Astrocyte of the hippocampus (primary cell): ENCODE results near the gene RFLNA.

Source experiments
- DNase-seq: peaks from one replicate; pipeline ENCODE4 v3.0.0; 2011; ENCODE audit warnings: low read depth, low spot score

RFLNA gene, protein sequence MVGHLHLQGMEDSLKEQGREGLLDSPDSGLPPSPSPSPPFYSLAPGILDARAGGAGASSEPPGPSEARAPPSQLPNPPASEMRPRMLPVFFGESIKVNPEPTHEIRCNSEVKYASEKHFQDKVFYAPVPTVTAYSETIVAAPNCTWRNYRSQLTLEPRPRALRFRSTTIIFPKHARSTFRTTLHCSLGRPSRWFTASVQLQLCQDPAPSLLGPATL

DNA sequence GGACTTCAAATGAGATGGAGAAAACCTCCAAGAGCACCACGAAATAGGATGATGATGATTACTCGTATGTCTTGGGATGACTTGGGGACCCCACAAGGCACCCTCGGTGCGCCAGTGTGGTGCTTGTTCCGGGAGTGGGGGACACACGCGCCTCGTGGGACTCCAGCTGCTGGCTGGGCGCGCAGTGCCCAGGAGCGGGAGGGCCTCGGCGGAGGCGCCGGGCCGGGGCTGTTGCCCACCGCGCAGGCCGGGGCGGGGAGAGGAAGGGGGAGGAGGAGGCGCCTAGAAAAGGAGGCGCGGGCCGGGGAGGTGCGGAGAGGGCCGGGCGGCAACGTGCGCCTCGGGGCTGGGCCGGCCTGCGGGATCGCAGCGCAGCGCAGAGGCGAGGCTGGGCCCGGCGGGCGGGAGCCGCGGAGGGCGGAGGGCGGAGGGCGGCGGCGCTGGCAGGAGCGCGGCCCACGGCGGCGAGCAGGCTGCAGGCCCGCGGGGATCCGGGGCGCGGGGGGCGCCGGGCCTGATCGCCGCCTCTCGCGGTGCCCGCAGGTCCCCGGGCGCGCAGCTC lies at the start of gene RFLNA:
Gene RFLNA, plus strand, starts transcription at position 314 of the 562 bp plus-strand sequence. CDS start 337 bp downstream, outside the sequence.
- peak; percentile 75 for DNase-seq

DNA sequence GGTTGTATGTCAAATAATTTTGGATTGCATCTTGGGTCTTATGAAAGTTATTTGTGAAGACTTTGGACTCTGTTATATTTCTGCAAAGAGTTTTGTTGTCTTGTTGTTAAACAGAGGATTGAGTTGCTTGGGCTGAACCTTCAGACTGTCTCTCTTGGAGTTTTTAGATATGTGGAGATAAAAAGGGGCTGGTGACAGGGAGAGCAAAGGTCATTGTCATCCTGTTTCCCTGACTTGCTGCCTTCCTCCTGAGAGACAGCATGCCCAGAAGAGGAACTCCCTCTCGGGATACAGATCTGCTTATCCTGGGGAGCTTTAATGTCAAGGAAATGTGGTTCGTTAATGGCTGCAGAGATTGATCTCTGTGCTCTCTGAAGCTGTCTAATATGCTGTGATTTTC lies 47.6 kb upstream of the RFLNA start:
- DNase-seq: no peak

GRCh38 chr12:124248941-124249825 lies 45.7 kb upstream of the RFLNA start:
- DNase-seq: peak; percentile 45

DNA sequence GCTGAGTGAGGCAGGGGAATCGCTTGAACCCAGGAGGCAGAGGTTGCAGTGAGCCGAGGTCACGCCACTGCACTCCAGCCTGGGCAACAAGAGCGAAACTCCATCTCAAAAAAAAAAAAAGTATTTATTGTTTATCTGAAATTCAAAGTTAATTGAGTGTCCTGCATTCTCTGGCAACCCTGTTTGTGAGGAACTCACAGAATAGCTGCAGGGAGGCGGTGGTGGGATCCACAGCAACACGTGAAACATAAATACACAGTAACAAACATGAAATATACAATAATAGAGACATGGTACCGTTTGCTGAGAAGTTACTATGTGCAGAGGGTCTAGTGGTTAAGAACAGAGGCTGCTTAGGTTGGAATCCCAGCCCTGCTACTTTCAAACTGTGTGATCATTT lies 43.7 kb upstream of the RFLNA start:
- no peak for DNase-seq

DNA sequence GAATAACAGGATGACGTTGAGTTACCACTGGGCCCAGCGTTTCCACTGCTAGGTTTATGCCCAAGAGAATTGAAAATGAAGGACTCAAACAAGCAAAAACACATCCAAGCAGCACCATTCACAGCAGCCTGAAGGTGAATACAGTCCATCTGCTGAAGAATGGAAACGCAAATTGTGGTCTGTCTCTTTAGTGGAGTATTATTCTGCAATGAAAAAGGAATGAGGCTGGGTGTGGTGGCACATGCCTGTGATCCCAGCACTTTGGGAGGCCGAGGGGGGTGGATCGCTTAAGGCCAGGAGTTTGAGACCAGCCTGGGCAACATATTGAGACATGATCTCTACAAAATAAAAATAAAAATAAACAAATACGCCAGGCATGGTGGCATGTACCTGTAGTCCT lies 41.9 kb upstream of the RFLNA start:
- DNase-seq: no peak

DNA sequence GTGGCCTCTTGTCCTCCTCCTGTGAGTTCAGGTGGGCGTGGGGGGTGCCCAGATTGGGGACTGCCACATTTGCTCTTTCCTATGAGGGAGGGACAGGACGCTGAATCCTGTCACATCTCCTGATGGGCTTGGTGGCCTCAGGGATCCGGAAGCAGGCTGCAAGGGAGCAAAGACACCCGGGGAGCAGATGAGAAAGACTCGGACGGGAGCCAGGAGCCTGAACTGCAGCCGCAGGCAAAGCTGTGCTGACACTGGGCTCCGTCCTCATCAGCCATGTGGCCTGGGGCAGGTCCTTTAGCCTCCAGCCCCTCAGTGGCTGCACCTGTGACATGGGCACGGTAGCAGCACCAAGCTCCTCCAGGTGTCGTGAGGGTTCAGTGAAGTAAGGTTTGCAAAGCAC lies 40.8 kb upstream of the RFLNA start:
- DNase-seq: no peak

- no peak for DNase-seq
Observed at GRCh38 chr12:124259154-124260066, 35.5 kb upstream of the RFLNA start.

DNA sequence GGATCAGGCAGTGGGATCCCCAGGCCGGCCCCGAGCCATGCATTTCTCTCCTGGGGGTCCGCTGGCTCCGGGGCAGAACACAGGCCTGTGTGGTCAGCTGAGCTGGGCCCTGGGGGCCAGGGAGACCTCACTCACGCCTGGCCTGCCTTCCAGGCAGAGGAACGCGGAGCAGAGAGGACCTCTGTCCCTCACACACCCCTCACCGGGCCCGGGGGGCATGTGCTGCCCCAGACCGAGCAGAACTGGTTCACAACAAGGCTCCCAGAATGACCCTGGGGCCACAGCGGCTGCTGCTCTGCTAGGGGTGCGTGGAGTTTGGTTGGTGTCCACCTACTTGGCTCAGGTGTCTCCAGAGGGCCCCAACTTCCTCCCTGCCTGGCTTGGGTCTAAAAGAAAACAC lies 33.0 kb upstream of the RFLNA start:
- DNase-seq: no peak

DNA sequence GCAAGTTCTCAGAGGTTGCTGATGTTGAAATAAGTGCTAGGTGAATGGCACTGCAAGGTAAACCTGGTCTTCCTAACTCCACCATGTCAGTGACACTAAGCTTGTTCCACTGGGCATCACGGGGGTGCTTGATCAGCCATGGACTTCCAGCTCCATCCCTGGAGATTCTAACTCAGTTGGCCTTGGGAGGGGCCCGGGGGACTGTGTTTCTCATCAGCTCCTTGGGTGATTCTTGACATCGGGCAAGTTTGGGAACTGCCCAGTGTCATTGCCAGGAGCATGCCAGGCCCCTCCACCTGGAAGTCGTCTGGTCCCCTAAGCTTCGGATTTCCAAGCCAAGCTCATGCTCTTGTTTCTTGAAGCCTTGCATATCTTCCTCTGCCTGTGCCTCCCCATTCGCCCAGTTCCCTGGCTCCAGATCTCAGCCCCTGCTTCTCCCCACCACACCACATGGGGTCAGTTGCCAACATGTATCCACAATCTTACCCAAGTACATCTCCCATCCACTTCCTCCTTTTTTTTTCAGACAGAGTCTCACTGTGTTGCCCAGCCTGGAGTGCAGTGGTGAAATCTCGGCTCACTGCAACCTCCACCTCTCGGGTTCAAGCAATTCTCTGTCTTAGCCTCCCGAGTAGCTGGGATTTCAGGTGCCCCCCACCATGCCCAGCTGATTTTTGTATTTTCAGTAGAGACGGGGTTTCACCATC lies 30.7 kb upstream of the RFLNA start:
- no peak for DNase-seq

DNA sequence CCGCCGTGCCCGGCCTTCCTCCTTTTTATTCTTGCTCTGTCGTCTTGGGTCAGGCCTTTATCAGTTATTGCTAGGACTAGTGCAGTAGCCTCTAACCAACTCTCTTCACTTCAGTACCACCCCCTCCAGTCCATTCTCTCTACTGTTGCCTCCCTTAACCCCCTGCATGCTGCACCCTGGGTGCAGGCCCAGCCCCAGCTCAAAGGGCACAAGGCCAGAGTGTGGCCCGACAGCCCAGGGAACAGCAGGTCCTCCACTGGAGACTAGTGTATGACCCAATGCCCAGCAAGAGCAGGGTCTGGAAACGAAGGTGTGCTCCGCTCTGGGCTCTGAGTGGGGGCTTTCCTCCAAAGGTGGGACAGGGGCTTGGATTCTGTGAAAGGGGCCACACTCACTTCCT lies 30.0 kb upstream of the RFLNA start:
- DNase-seq: no peak

- DNase-seq: no peak
Observed at GRCh38 chr12:124267205-124267778, 27.6 kb upstream of the RFLNA start.

DNA sequence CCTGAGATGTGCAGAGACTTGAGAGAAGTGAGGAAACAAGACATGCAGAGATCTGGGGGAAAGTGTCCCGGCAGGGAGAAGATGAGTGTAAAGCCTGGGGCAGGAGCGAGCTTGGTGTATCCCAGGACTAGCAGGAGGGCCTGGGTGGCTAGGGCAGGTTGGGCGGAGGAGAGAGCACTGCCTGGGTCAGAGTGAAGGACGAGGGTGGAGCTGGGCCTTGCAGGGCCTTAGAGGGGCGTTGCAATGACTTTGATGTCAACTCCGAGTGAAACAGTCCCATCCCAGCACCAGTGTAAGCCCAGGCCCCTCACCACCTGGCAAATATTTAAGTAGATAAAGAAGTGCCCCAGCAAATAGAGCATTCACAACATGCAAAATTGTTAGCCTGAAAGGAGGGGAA lies 24.2 kb upstream of the RFLNA start:
- DNase-seq: no peak

DNA sequence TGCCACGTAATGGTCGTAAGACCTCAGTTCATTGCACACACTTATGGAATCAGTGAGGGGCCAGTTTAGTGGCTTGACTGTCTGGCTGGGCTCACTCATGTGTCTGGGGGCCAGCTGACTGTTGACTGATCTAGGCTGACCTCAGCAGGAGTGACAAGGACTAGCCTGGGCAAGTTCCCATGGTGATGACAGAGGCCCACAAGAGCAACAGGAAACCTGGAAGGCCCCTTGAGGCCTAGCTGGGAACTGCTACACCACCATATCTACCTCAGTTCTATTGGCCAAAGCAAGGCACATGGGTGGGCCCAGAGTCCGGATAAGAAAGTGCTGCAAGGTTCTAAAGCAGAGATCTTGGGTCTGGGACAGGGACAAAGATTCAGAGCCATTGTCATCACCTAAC lies 21.3 kb upstream of the RFLNA start:
- DNase-seq: peak; percentile 52

DNA sequence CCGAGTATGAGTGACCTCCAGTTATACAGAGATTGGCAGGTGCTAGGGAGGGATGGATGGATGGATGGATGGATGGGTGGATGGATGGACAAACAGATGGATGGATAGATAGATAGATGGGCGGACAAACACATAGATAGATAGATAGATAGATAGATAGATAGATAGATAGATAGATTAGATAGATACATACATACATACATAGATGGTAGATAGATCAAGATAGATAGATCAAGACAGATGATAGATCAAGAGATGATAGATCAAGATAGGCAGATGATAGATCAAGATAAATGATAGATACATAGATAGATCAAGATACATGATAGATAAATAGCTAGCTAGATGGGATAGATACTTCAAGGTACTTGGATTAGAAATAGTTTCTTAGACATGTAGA lies 18.6 kb upstream of the RFLNA start:
- no peak for DNase-seq

DNA sequence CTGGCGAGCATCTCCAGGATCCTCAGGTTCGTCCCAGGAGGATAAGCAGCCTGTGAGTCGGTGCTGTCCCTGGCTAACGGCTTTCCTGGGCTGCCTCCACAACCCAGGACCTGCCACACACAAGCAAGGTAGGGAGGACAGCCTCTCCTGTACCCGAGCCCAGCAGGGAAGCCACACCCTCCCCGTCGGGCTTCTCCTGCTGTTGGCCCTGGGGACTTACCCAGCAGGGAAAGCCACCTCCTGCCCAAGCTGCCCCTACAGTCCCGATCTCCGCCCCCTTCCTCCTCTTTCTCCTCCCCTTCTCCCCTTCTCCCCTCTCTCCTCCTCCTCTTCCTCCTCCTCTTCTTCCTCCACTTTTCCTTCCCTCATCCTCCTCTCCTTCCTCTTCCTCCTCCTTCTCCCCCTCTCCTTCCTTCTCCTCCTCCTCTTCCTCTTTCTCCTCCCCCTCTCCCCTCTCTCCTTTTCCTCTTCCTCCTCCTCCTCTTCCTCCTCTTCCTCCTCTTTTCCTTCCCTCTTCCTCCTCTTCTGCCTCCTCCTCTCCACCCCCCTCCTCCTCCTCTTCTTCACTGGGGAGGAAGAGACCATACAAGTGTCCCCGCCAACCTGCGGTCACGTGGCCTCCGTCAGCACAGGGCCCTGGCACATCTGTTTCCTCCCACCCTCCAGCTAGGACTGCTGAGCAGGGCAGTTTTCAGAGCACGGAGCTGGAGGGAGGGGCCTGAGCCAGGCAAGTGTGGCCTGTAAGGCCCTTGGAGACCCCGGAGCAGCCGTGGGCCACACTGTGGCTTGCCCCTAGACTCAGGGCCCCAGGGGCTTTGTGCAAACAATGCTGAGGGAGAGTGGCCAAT lies 17.3 kb upstream of the RFLNA start:
- DNase-seq: no peak

- no peak for DNase-seq
Observed at GRCh38 chr12:124278389-124279101, 16.3 kb upstream of the RFLNA start.

DNA sequence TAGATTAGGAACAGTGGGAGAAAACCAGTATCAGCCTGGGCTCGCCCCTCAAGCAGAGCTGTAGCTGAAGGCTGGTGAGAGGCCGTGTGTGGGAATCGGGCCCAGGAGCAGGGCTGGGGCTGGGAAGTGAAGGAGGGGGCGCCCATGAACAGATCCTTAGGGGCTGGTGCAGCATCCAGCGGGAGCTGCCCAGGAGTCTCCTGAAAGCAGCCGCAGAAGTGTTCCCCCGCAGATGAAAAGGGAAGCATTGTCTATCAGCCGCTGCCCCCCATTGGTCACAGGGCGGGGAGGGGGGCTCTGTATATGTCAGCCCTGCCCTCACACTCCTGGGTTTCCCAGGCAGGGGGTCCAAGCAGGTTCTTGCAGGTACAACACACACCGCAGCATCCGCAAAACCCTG lies 15.6 kb upstream of the RFLNA start:
- no peak for DNase-seq

DNA sequence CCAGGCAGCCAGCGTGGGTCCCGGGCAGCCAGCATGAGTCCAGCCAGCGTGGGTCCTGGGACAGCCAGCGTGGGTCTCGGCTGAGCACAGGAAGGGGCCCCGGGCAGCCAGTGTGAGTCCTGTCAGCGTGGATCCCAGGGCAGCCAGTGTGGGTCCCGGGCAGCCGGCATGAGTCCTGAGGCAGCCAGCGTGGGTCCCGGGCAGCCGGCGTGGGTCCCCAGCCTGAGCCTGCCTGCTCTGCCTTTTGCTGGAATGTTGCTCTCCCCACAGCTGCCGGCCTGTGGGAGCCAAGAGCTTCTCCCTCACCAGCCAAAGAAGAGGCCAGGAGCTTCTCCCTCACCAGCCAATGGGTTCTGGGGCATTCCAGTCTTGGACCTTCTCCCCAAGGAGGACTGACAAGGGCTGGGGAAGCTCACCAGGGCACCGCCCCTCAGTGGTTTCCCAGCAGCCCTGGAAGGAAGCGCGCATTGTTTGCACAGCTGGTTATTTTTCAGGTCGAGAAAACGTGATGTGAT lies 15.0 kb upstream of the RFLNA start:
- DNase-seq: peak; percentile 48

GRCh38 chr12:124281309-124281708 lies 13.6 kb upstream of the RFLNA start:
- no peak for DNase-seq
